Esophagus muscularis mucosa (tissue), 4 donors: ENCODE measurements around the gene GOLGA5.

Experiments used
- EP300 ChIP-seq: sonication (generic); formaldehyde crosslinking; IDR thresholded peaks from one replicate; pipeline ENCODE4 v1.6.1; 2017; ENCODE audit warnings: antibody characterized with exemption
- POLR2A ChIP-seq: fragments of 450-650 bp; IDR thresholded peaks from one replicate; pipeline ENCODE4 v1.6.1; 2017; ENCODE audit warnings: antibody characterized with exemption, moderate library complexity, mild to moderate bottlenecking, low read depth
- POLR2AphosphoS5 ChIP-seq, 2 donors: sonication (generic); formaldehyde crosslinking; IDR thresholded peaks; one replicate each; pipeline ENCODE4 v1.6.1; 2017; ENCODE audit warnings: antibody characterized with exemption in 2 of 2
- TF ChIP-seq, protein P1 (sequence below), 3 experiments: fragments of 200-600 bp in 2 of 3; fragments of 450-650 bp in 1 of 3; sonication (generic) in 2 of 3; IDR thresholded peaks; one replicate each; pipeline ENCODE4 v1.5.1; 2017 to 2019; ENCODE audit warnings: antibody characterized with exemption in 3 of 3, mild to moderate bottlenecking in 2 of 3, moderate library complexity in 1 of 3

DNA sequence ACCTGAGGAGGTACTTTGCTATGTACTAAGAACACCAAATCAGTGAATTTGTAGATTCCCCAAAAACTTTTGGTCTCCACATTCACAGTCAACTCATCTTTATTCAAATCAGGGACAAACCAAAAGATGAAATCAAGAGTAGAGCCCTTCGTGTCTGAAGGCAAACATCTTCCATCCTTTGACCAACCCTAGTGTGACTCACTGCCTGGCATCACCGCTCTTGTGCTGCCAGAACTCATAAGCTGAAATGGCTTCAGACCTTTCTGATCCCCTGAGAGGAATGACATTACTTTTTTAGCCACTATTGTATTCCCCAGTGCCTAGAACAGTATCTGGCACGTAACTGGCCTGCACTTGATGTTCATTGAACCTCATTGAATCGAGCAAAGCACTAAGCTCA, 50.1 kb downstream of the GOLGA5 start:
- TF ChIP-seq, protein P1, sequence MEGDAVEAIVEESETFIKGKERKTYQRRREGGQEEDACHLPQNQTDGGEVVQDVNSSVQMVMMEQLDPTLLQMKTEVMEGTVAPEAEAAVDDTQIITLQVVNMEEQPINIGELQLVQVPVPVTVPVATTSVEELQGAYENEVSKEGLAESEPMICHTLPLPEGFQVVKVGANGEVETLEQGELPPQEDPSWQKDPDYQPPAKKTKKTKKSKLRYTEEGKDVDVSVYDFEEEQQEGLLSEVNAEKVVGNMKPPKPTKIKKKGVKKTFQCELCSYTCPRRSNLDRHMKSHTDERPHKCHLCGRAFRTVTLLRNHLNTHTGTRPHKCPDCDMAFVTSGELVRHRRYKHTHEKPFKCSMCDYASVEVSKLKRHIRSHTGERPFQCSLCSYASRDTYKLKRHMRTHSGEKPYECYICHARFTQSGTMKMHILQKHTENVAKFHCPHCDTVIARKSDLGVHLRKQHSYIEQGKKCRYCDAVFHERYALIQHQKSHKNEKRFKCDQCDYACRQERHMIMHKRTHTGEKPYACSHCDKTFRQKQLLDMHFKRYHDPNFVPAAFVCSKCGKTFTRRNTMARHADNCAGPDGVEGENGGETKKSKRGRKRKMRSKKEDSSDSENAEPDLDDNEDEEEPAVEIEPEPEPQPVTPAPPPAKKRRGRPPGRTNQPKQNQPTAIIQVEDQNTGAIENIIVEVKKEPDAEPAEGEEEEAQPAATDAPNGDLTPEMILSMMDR (IDR thresholded peaks at IDR 0.05): no peak
- no peak for TF ChIP-seq POLR2A
- no peak for TF ChIP-seq EP300
- no peak for TF ChIP-seq POLR2AphosphoS5 (IDR thresholded peaks at IDR 0.05)
